Mucosa of descending colon (tissue), 3 donors: ENCODE results near the gene LLGL1. TPM values are rescaled to one million over a fixed set of nuclear protein-coding genes. Genes with fewer than 3 reads are reported as not detected.

ENCODE experiments used
- ATAC-seq: fragments of 200-7000 bp; cut with Tn5 transposase; one replicate; pipeline ENCODE4 v1.9.1; 2020; ENCODE audit warnings: mild to moderate bottlenecking, moderate library complexity
- DNase-seq, 3 donors: peaks; one replicate each; pipeline ENCODE4 v3.0.0-alpha.2; 2020
- H3K36me3 ChIP-seq: fragments of 200-600 bp; one replicate; pipeline ENCODE4 v1.8.0; 2021; ENCODE audit warnings: low read depth, mild to moderate bottlenecking
- H3K4me1 ChIP-seq: fragments of 200-600 bp; one replicate; pipeline ENCODE4 v1.8.0; 2021; ENCODE audit warnings: low read depth, mild to moderate bottlenecking
- H3K4me3 ChIP-seq: fragments of 200-600 bp; one replicate; pipeline ENCODE4 v1.8.0; 2021; ENCODE audit warnings: mild to moderate bottlenecking
- H3K9me3 ChIP-seq: fragments of 200-600 bp; one replicate; pipeline ENCODE4 v1.8.0; 2021; ENCODE audit warnings: mild to moderate bottlenecking
- CTCF ChIP-seq: fragments of 200-600 bp; IDR thresholded peaks from one replicate; pipeline ENCODE4 v1.8.0; 2022; ENCODE audit warnings: antibody characterized with exemption, mild to moderate bottlenecking
- intact Hi-C, 2 donors: fragments of 100-400 bp; cut with DNase I in 1 of 2; cut with micrococcal nuclease in 1 of 2; formaldehyde crosslinking; loops; one replicate each; pipeline versions ENCODE4 v1.11.0 to v1.11.1; 2022; cut with DNase I, micrococcal nuclease
- total RNA-seq, 3 donors: library from RNA; stranded (reverse); fragmentation: NEBNext Ultra II Directional in 2 of 3; extraction: Animal tissue kit (Norgen Biotek cat#: 25700) in 2 of 3; gene quantifications; one replicate each; pipeline versions ENCODE4 v1.2.1 to v1.2.4, GENCODE V29; 2021 to 2023
- donor health status: DM: no; HTN: no; CAD: no; lungs with moderate emphysema.
- donor health status: DM: no; HTN: no; CAD: no.
- donor health status: DM: no; HTN: yes; CAD: no.

Gene LLGL1
- total RNA-seq, 3 donors from 2014 or later: 6.7 to 15.1 (median 10.3) TPM

GRCh38 chr17:18218756-18219415 is 6.5 kb upstream of the LLGL1 start:
- no peak for TF ChIP-seq CTCF
- DNase-seq (peak in 1 of 3 donors; percentile 21), ATAC-seq (no peak)
- intact Hi-C loops: no loop called here
- no peaks in the 10 kb centered on the region for H3K36me3 ChIP-seq
- H3K9me3 ChIP-seq: no peaks in the 10 kb centered on the region
- H3K4me1 ChIP-seq: no peaks in the 10 kb centered on the region
- H3K4me3 ChIP-seq: no peak overlapping the region

- no peak overlapping the region for H3K4me3 ChIP-seq
- no peaks in the 10 kb centered on the region for H3K36me3 ChIP-seq
- TF ChIP-seq CTCF: no peak
- ATAC-seq (no peak), DNase-seq (no peak)
- no peaks in the 10 kb centered on the region for H3K4me1 ChIP-seq
- intact Hi-C loops: no loop called here
- no peaks in the 10 kb centered on the region for H3K9me3 ChIP-seq
Observed at GRCh38 chr17:18224053-18224386, 1.4 kb upstream of the LLGL1 start.

- TF ChIP-seq CTCF: no peak
- ATAC-seq (no peak), DNase-seq (peak in 2 of 3 donors; percentile 12 to 55)
- H3K9me3 ChIP-seq: no peaks in the 10 kb centered on the region
- no peaks in the 10 kb centered on the region for H3K36me3 ChIP-seq
- H3K4me1 ChIP-seq: no peaks in the 10 kb centered on the region
- no peak overlapping the region for H3K4me3 ChIP-seq
- intact Hi-C loops: no loop called here
Observed at GRCh38 chr17:18224387-18225120, 881 bp upstream of the LLGL1 start.

- Histone ChIP-seq H3K4me3 (peak overlapping the region; percentile 28), H3K4me1 (no peaks in the 10 kb centered on the region), H3K9me3 (no peaks in the 10 kb centered on the region), H3K36me3 (no peaks in the 10 kb centered on the region)
- no peak for TF ChIP-seq CTCF
- DNase-seq (peak in 2 of 3 donors; percentile 19 to 66), ATAC-seq (peak; percentile 3)
- intact Hi-C loops: no loop called here
Observed at GRCh38 chr17:18225642-18226283, 328 bp downstream of the LLGL1 start.

GRCh38 chr17:18226284-18226945 is 980 bp downstream of the LLGL1 start:
- H3K36me3 ChIP-seq: no peaks in the 10 kb centered on the region
- no peak overlapping the region for H3K4me3 ChIP-seq
- no peak for TF ChIP-seq CTCF
- no peaks in the 10 kb centered on the region for H3K9me3 ChIP-seq
- ATAC-seq: peak; percentile 1
- intact Hi-C loops: no loop called here
- no peaks in the 10 kb centered on the region for H3K4me1 ChIP-seq
- peak in 1 of 3 donors; percentile 40 for DNase-seq
